HCT116 (cell line): ENCODE measurements around the gene DPH2. TPM values are rescaled to one million over a fixed set of nuclear protein-coding genes. Genes with fewer than 3 reads are reported as not detected.

Experiments
- ATAC-seq: fragments of 200-7000 bp; cut with Tn5 transposase; 2 replicates; pipeline ENCODE4 v1.9.1; 2020; ENCODE audit warnings: mild to moderate bottlenecking, moderate library complexity
- BruUV-seq: library from RNA; stranded (reverse); fragments of 400-500 nt; replicated peaks from 2 replicates; lab custom pipeline; 2021; lab: Mats Ljungman, UMichigan
- CTCF ChIA-PET: fragments of 300-600 bp; sonication (Branson Sonifier 250); formaldehyde crosslinking; loops from one replicate; lab custom pipeline; 2021; ENCODE audit warnings: antibody characterized with exemption; lab: Charles Lee
- POLR2A ChIA-PET: fragments of 300-600, 350-600 bp; sonication (Branson Sonifier 250); formaldehyde crosslinking; loops from one replicate; lab custom pipeline; 2021; ENCODE audit warnings: antibody characterized with exemption; lab: Charles Lee
- RAD21 ChIA-PET, 2 experiments: fragments of 300-600 bp; sonication (Branson Sonifier 250); formaldehyde crosslinking; loops; one replicate each; lab custom pipeline; 2023; ENCODE audit warnings: low total read pairs in 2 of 2; ENCODE audit not compliant: uncharacterized antibody in 2 of 2, unreplicated experiment in 2 of 2, low non-redundant PET in 1 of 2; lab: Charles Lee
- DNase-seq: peaks from one replicate; pipeline ENCODE4 v3.0.0-alpha.2; 2010; ENCODE audit warnings: low read depth, low spot score
- H2AFZ ChIP-seq: fragments of 200-600 bp; shearing (Covaris generic), sonication (generic); 2 replicates; pipeline ENCODE4 v1.6.1; 2017; ENCODE audit warnings: low read depth, mixed run types, mixed read lengths, antibody characterized with exemption, low read length; ENCODE audit not compliant: poor library complexity, severe bottlenecking
- H3K27ac ChIP-seq: 2 replicates; pipeline ENCODE4 v1.5.1; 2012; ENCODE audit warnings: low read depth, low read length
- H3K27me3 ChIP-seq: fragments of 200-600 bp; sonication (generic); 2 replicates; pipeline ENCODE4 v1.6.1; 2016; ENCODE audit warnings: mixed run types, low read length, mixed read lengths; ENCODE audit not compliant: insufficient read depth
- H3K36me3 ChIP-seq, 2 experiments: fragments of 200-500 bp in 1 of 2; fragments of 200-600 bp in 1 of 2; sonication (Bioruptor generic) in 1 of 2; sonication (generic) in 1 of 2; 2 replicates each; pipeline versions ENCODE4 v1.5.1 to v1.6.1; 2014 to 2016; ENCODE audit warnings: low read length in 2 of 2, inconsistent platforms in 1 of 2, mixed read lengths in 1 of 2, mixed run types in 1 of 2; ENCODE audit not compliant: insufficient read depth in 2 of 2, control insufficient read depth in 1 of 2
- H3K4me1 ChIP-seq, 2 experiments: fragments of 200-600 bp in 1 of 2; sonication (generic) in 1 of 2; 2 replicates each; pipeline versions ENCODE4 v1.5.1 to v1.6.1; 2012 to 2017; ENCODE audit warnings: low read length in 2 of 2, inconsistent platforms in 1 of 2, mild to moderate bottlenecking in 1 of 2, mixed read lengths in 1 of 2, mixed run types in 1 of 2, moderate library complexity in 1 of 2; ENCODE audit not compliant: insufficient read depth in 2 of 2, control insufficient read depth in 1 of 2
- H3K4me2 ChIP-seq: fragments of 200-600 bp; sonication (generic); 2 replicates; pipeline ENCODE4 v1.6.1; 2017; ENCODE audit warnings: mixed run types, low read length, mixed read lengths
- H3K4me3 ChIP-seq, 2 experiments: fragments of 200-600 bp in 1 of 2; sonication (generic) in 1 of 2; replicated peaks in 1 of 2; 2 replicates each; pipeline ENCODE4 v1.5.1; 2011 to 2016; ENCODE audit warnings: low read length in 2 of 2, control low read depth in 1 of 2, low read depth in 1 of 2, mild to moderate bottlenecking in 1 of 2, mixed read lengths in 1 of 2, mixed run types in 1 of 2
- H3K79me2 ChIP-seq: fragments of 200-600 bp; sonication (generic); 2 replicates; pipeline ENCODE4 v1.6.1; 2017; ENCODE audit warnings: mild to moderate bottlenecking, mixed run types, low read length, moderate library complexity, mixed read lengths; ENCODE audit not compliant: insufficient read depth
- H3K9ac ChIP-seq: fragments of 200-600 bp; sonication (generic); 2 replicates; pipeline ENCODE4 v1.6.1; 2016; ENCODE audit warnings: low read length, mixed read lengths
- H3K9me2 ChIP-seq: fragments of 200-600 bp; sonication (generic), shearing (Covaris generic); 2 replicates; pipeline ENCODE4 v1.6.1; 2017; ENCODE audit warnings: mixed run types, mild to moderate bottlenecking, moderate library complexity; ENCODE audit not compliant: insufficient read depth
- H3K9me3 ChIP-seq, 2 experiments: fragments of 200-500 bp in 1 of 2; fragments of 200-600 bp in 1 of 2; sonication (Bioruptor generic) in 1 of 2; sonication (generic) in 1 of 2; 2 replicates each; pipeline ENCODE4 v1.6.1; 2014 to 2017; ENCODE audit warnings: low read length in 2 of 2, mixed read lengths in 2 of 2, inconsistent platforms in 1 of 2, low read depth in 1 of 2, mild to moderate bottlenecking in 1 of 2, mixed run types in 1 of 2, moderate library complexity in 1 of 2; ENCODE audit not compliant: control insufficient read depth in 1 of 2, insufficient read depth in 1 of 2
- H4K20me1 ChIP-seq: fragments of 200-600 bp; sonication (generic), shearing (Covaris generic); 2 replicates; pipeline ENCODE4 v1.6.1; 2017; ENCODE audit warnings: mixed run types, mild to moderate bottlenecking, moderate library complexity; ENCODE audit not compliant: insufficient read depth
- CBX3 ChIP-seq: IDR thresholded peaks from 2 replicates; pipeline ENCODE4 v1.6.1; 2012; ENCODE audit warnings: low read depth
- CEBPB ChIP-seq: IDR thresholded peaks from 2 replicates; pipeline ENCODE4 v1.6.1; 2012; ENCODE audit warnings: low read depth
- CTCF ChIP-seq, 3 experiments: fragments of 200-600 bp in 1 of 3; sonication (generic) in 1 of 3; IDR thresholded peaks in 2 of 3; conservative IDR thresholded peaks in 1 of 3; 2 replicates each; pipeline ENCODE4 v1.5.1; 2012 to 2017; ENCODE audit warnings: low read depth in 2 of 3, low read length in 2 of 3, antibody characterized with exemption in 1 of 3, borderline replicate concordance in 1 of 3, control low read depth in 1 of 3, mild to moderate bottlenecking in 1 of 3, mixed read lengths in 1 of 3, mixed run types in 1 of 3, moderate library complexity in 1 of 3; ENCODE audit not compliant: insufficient read depth in 1 of 3
- ELF1 ChIP-seq: IDR thresholded peaks from 2 replicates; pipeline ENCODE4 v1.6.1; 2012; ENCODE audit warnings: low read depth, borderline replicate concordance
- EZH2 ChIP-seq: fragments of 200-600 bp; sonication (generic); IDR thresholded peaks from 2 replicates; pipeline ENCODE4 v1.6.1; 2017; ENCODE audit warnings: antibody characterized with exemption, mixed run types
- EZH2phosphoT487 ChIP-seq: fragments of 200-600 bp; IDR thresholded peaks from 2 replicates; pipeline ENCODE4 v1.6.1; 2018; ENCODE audit warnings: antibody characterized with exemption, borderline replicate concordance
- MAX ChIP-seq: IDR thresholded peaks from 2 replicates; pipeline ENCODE4 v1.6.1; 2012
- RAD21 ChIP-seq: IDR thresholded peaks from 2 replicates; pipeline ENCODE4 v1.6.1; 2012; ENCODE audit warnings: low read depth, mild to moderate bottlenecking
- SRF ChIP-seq: IDR thresholded peaks from 2 replicates; pipeline ENCODE4 v1.6.1; 2012; ENCODE audit warnings: low read depth
- TCF7L2 ChIP-seq: IDR thresholded peaks from 2 replicates; pipeline ENCODE4 v1.7.0; 2011; ENCODE audit warnings: borderline replicate concordance, inconsistent platforms; ENCODE audit not compliant: insufficient read depth, insufficient read length; ENCODE audit errors: extremely low read depth
- ZBTB33 ChIP-seq: IDR thresholded peaks from 2 replicates; pipeline ENCODE4 v1.6.1; 2011; ENCODE audit warnings: mild to moderate bottlenecking, low read length, moderate library complexity; ENCODE audit not compliant: insufficient replicate concordance; ENCODE audit errors: extremely low read depth
- ZFX ChIP-seq: fragments of 450-650 bp; IDR thresholded peaks from 2 replicates; pipeline ENCODE4 v1.6.1; 2017
- ZNF274 ChIP-seq: fragments of 200-500 bp; sonication (Bioruptor generic); IDR thresholded peaks from 2 replicates; pipeline ENCODE4 v1.6.1; 2014; ENCODE audit warnings: mild to moderate bottlenecking, low read depth, low read length, inconsistent platforms
- intact Hi-C: fragments of 100-400 bp; cut with micrococcal nuclease; formaldehyde crosslinking; loops from 2 replicates; pipeline ENCODE4 v1.10.0; 2022
- total RNA-seq: library from RNA; stranded (reverse); gene quantifications from one replicate; pipeline ENCODE4 v1.2.1, GENCODE V29; 2021; ENCODE audit not compliant: unreplicated experiment

The DPH2 gene
- total RNA-seq, 1 experiment from 2014 or later: 53.2 TPM

GRCh38 chr1:43976890-43977289, 7.1 kb downstream of the DPH2 start (continued):
- TF ChIP-seq CBX3 (no peak), ZFX (no peak), ZBTB33 (no peak), RAD21 (no peak), ZNF274 (no peak), CTCF (IDR thresholded peaks at IDR 0.05 in 2 of 3, conservative IDR thresholded peaks at IDR 0.05 in 1 of 3; ENCODE audit: borderline replicate concordance in 1 of 3, insufficient read depth in 1 of 3, low read depth in 2 of 3, low read length in 2 of 3) (no peak)

GRCh38 chr1:43977376-43978263, 7.8 kb downstream of the DPH2 start:
- H3K9ac ChIP-seq: peak overlapping the region; percentile 77
- H3K4me2 ChIP-seq: peak overlapping the region; percentile 87
- H3K27me3 ChIP-seq: no peaks in the 10 kb centered on the region
- peaks cover 21 to 61% of the 10 kb centered on the region in 2 experiments for H3K4me1 ChIP-seq
- H2AFZ ChIP-seq: no peak overlapping the region
- ChIA-PET RAD21 (no interaction called here), CTCF (interaction anchor here (1.3 kb wide), 1 partner anchor 71 kb away, joined by 3 read pairs; no protein-coding TSS in a partner anchor), POLR2A (interaction anchor here (0.6 kb wide), 1 partner anchor 330 kb away, joined by 3 read pairs; no protein-coding TSS in a partner anchor)
- no TSS peak for BruUV-seq
- H3K9me2 ChIP-seq: no peaks in the 10 kb centered on the region
- TF ChIP-seq TCF7L2: no peak
- no peak for TF ChIP-seq EZH2
- no peak for TF ChIP-seq ELF1
- TF ChIP-seq CEBPB: no peak
- no peak for TF ChIP-seq EZH2phosphoT487
- no peak for TF ChIP-seq CTCF (IDR thresholded peaks at IDR 0.05 in 2 of 3, conservative IDR thresholded peaks at IDR 0.05 in 1 of 3; ENCODE audit: borderline replicate concordance in 1 of 3, insufficient read depth in 1 of 3, low read depth in 2 of 3, low read length in 2 of 3)
- TF ChIP-seq CBX3: no peak
- TF ChIP-seq ZFX: no peak
- TF ChIP-seq SRF: no peak
- no peak for TF ChIP-seq MAX
- H3K27ac ChIP-seq: peak overlapping the region; percentile 81
- no peak for DNase-seq
- no peaks in the 10 kb centered on the region for H4K20me1 ChIP-seq
- H3K36me3 ChIP-seq: peaks cover 10 to 44% of the 10 kb centered on the region in 2 experiments; a peak in 3 of 4 replicates
- no peaks in the 10 kb centered on the region for H3K9me3 ChIP-seq
- intact Hi-C loops: no loop called here
- H3K4me3 ChIP-seq: peak overlapping the region in 1 of 2 experiments; percentile 73; a peak in 2 of 4 replicates
- H3K79me2 ChIP-seq: peaks cover 73% of the 10 kb centered on the region
- no peak for ATAC-seq
